Activated T-cell treated with anti-CD3 and anti-CD28 coated beads for 48 hours (primary cell): ENCODE data around the gene LOXHD1.

Experiments
- DNase-seq: peaks from one replicate; pipeline ENCODE4 v3.0.0-alpha.2; 2020; ENCODE audit warnings: low read depth

The LOXHD1 gene

GRCh38 chr18:46577546-46577945 lies 79.5 kb downstream of the LOXHD1 start:
- no peak for DNase-seq

GRCh38 chr18:46575851-46576250 lies 81.2 kb downstream of the LOXHD1 start:
- DNase-seq = no peak

DNA sequence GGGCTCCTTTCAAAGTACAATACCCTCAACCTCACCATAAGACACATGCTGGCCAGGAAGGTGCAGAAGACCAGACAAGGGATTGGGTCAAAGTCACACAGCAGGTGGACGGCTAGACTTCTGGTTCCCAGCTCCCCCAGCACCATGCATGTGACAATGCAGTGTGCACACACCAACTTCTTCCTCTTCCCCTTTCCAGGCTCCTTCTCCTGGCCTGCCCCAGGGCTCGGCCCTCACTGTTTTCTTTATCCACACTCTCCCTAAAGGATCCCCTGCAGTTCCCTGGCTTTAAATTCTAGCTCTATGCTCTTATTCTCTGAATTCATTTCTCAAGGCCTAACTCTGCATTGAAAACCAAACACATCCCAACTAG lies 82.3 kb downstream of the LOXHD1 start:
- DNase-seq = no peak

- no peak for DNase-seq
These were observed 82.8 kb downstream of the LOXHD1 start for GRCh38 chr18:46574000-46574742.

DNA sequence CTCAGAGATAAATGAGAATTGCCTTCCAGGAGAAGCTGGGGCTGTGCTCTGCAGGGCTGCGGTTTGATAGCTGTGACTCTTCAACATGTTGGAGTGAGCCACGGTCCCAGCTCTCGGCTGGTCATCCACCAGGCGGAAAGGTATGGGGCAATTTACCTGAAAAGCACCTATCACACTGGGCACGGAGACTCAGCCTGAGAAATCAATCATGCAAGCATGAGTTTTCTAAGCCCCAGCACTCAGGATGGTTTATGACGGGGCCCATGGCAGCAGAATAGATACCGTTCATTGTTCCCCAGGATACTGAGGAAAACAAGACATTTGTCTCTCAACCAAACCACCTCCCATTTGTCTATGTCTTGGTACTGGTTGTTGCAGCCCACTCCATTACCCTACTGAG lies 83.9 kb downstream of the LOXHD1 start:
- no peak for DNase-seq

GRCh38 chr18:46571756-46572155 lies 85.3 kb downstream of the LOXHD1 start:
- DNase-seq = no peak

GRCh38 chr18:46570666-46571065 lies 86.4 kb downstream of the LOXHD1 start:
- DNase-seq = no peak

DNA sequence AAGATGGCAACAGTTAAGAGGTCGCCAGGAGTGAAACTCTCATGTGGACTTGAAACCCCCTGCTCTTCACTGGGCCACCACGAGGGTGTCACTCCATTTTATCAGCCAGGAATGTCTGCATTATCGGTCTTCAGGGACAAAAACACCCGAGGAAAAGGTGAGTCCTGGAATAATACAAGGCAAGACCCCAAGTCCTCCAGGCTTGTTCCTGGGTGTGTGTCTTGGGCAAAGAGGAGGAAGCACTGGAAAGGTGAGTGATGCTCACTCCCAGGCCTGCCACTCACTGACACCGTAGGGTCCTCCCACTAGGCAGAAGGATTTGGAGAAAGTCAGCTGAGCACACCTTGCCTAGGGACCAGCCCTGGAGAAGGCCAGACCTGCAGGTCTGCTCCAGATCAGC lies 86.9 kb downstream of the LOXHD1 start:
- no peak for DNase-seq

DNA sequence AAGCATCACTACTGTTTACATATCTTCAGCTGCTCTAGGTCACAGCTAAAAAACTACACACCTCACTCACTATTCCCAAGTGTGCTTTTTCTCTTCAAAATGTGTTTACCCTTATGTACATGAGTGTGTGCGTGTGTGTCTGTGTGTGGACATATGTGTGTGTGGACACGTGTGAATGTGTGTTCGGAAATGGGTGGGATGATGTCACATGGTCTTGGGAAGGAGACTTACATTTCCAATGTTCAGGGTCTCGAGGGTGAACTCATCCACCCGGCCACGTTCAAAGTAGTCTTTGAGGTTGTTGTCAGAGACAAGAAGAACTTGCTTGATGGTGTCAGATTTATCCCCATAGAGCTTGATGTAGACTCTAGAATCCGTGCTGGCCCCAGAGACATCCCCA lies 87.8 kb downstream of the LOXHD1 start:
- DNase-seq = no peak

DNA sequence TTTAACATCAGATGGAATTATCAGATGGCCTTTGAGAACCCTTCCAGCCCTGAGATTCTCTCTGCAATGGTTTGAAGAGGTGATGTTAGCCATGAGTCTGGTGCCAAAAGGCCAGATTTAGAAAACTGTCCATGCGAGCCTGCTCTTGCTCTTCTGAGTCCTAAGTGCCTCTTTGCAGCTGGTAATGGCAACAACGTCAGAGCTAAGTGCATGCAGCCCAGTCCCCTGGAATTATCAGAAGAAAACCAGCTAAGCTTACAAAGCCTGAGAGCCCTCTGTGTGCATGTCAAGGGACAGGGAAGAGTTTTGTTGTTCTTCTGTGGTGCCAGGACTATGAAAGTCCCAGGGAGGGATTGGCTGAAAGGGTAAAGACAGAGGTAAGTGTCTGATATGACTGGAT lies 89.8 kb downstream of the LOXHD1 start:
- DNase-seq = no peak

- no peak for DNase-seq
These were observed 90.9 kb downstream of the LOXHD1 start for GRCh38 chr18:46566111-46566510.

DNA sequence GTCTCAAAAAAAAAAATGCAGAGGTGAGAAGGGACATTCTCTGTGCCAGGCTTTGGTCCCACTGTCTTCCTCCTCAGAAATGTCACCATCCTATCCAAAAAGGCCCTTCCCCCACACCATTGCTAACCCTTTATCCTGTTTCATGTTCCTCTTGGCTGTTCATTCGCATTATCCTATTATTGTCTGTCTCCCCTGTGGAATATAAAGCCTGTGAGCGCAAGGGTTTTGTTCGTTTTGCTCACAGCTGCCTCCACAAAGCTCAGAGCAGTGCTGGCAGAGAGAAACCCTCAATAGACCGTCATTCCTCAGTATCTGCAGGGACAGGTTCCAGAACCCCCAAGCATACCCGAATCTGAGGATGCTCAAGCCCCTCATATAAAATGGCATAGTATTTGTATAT lies 91.8 kb downstream of the LOXHD1 start:
- DNase-seq = no peak

- DNase-seq = no peak
These were observed 93.7 kb downstream of the LOXHD1 start for GRCh38 chr18:46563317-46563716.

- no peak for DNase-seq
These were observed 94.3 kb downstream of the LOXHD1 start for GRCh38 chr18:46562674-46563192.

DNA sequence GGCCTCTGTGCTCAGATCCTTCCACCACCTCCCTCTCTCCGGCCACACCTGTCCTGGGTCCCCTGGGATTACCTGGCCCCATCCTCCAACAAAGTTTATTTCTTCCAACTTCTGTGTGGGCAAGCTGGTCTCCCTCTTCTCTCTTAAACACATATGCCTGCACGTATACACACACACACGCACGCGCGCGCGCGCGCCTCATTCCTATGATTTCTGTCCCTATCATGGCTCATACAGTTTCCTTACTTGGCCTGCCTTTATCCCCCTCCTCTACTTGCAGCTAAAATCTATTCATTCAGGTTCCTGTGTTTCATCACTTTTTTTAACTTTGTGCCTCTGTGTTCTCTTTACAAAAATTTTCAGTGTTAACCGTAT lies 96.4 kb downstream of the LOXHD1 start:
- no peak for DNase-seq

DNA sequence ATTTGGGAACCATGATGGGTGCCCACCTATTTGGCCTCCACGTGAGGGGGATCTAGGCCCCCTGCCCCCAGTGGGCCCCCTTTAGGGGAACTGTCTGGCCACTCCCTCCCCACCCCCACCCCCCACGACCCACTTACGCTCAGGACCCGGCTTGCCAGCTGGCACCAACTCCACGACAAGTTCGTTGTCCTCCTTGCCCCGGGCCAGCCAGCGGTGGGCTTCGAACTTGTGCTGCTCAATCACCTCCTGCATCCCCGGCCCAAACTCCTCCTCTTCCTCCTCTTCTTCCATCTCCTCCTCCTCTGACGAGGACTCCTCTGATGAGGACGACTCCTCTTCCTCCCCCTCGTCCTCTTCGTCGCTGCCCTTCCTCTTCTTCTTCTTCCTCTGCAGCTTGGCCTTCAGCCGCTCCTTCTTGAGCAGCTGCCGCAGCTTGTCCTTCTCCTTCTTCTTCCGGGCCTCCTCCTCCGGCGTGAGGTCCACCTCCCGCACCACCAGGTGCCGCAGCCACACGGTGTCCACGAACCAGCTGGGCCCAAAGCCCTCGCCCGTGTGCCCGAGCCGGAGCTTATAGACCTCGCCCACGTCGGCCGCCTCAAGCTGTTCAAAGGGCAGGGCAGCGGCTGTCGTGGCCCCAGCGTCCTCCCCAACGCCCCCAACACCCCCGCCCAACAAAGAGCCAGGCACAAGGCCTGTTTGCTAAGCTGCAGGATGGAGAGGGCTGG lies 96.9 kb downstream of the LOXHD1 start:
- DNase-seq = no peak

DNA sequence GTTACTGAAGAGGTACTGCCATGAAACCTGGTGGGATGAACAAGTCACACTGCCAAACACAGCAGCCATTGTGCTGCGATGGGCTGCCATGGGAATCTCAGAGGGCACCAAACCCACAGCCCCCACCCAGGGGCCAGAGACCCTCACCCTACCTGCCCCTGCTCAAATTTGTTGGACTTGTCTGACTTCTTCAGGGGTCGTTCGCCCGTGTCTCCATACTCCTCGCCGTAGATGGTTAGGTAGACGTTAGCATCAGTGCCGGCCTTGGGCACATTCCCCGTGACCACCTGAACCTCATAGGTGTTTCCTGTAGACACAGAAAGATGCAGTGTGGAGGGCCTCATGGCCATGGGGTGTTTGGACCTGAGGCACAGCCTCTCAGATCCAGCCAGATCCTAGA lies 97.7 kb downstream of the LOXHD1 start:
- no peak for DNase-seq

DNA sequence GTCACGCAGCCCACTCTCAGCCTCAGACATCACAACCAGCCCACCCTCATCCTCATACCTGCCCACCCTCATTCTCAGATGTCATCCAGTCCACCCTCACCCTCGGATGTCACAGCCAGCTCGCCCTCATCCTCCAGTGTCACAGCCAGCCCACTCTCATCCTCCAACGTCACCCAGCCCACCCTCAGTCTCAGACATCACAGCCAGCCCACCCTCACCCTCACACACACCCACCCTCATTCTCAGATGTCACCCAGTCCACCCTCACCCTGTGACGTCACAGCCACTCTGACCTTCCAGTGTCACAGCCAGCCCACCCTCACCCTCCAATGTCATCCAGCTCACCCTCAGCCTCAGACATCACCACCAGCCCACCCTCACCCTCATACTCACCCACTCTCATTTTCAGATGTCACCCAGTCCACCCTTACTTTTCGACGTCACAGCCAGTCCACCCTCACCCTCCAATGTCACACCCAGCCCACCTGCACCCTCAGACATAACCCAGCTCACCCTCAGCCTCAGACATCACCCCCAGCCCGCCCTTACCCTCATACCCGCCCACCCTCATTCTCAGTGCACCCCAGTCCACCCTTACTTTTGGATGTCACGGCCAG lies 100.3 kb downstream of the LOXHD1 start:
- DNase-seq = no peak

GRCh38 chr18:46555724-46556123 lies 101.3 kb downstream of the LOXHD1 start:
- DNase-seq = no peak

- no peak for DNase-seq
These were observed 101.8 kb downstream of the LOXHD1 start for GRCh38 chr18:46555213-46555612.

DNA sequence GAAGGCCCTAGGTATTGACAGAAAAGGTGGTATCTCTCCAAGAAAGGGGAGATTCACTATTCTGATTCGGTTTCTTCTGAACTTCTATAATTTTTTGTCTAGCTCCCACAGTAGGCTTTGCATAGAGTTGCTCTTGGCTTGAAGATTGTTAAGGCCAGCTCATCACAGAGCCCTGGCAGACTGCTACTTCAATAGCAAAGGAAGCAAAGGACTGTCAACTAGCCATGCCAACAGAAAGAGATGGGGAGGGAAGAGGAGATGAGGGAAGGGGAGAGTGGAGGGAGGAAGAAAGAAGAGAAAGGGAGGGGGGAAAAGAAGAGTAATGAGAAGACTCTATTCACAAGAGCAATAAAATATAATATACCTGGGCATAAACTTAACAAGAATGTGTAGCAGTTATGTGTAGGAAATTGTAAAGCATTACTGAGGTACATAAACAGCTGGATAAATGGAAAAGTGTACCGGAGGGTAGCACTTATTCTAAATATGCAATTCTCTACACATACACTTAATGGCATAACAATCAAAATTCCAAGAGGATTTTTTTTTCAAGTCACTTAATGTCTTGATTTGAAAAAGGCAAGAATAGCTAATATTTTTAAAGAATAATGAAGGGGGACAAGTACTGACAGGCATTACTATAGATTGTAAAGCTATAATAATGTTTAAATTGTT lies 102.5 kb downstream of the LOXHD1 start:
- DNase-seq = no peak

DNA sequence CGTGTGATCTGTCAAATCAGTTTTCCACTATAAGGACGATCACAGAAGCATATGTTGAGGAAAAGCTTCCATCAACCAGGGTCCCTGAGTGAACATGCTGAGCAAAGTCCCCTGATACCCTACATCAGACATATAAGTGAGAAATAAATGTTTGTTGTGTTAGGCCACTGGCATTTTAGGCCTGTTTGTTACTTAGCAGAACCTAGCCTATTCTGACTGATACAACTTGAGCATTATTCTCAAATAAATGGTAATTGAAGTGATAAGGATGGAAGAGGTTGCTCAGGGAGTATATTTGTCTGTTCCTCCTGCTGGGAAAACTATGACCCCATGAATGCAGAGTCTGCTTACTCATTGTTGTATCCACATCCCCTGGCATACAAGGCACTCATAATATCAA lies 106.4 kb downstream of the LOXHD1 start:
- DNase-seq = no peak

DNA sequence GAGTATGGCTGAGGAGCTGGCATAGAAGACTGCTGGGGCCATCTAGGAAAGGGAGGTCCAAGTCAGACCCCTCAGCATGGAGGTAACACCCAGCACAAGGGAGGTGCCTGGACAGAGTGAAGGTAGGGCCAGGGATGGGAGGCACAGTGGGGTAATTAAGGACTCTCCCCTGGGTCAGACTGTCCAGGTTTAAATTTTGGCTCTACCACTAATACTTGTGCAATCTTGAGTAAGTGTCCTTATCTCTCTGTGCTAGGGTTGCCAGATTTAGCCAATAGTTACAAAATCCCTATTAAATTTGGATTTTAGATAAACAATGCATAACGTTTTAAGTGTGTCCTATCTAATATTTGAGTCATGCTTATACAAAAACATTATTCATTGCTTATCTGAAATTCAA lies 109.5 kb downstream of the LOXHD1 start:
- no peak for DNase-seq
